Nephron progenitor cell (in vitro differentiated cells): Measurements from ENCODE around the gene HLF.

Experiments
- DNase-seq: peaks from one replicate; pipeline ENCODE4 v3.0.0; 2021
- H3K27ac Mint-ChIP-seq: 2 replicates; pipeline ENCODE4 v1.8.0; 2021; ENCODE audit warnings: mild to moderate bottlenecking, moderate library complexity, mixed read lengths
- H3K27me3 Mint-ChIP-seq: 2 replicates; pipeline ENCODE4 v1.8.0; 2021; ENCODE audit warnings: mild to moderate bottlenecking, low read depth, mixed read lengths; ENCODE audit not compliant: poor library complexity
- H3K36me3 Mint-ChIP-seq: 2 replicates; pipeline ENCODE4 v1.8.0; 2021; ENCODE audit warnings: low read depth, mixed read lengths
- H3K4me1 Mint-ChIP-seq: 2 replicates; pipeline ENCODE4 v1.8.0; 2021; ENCODE audit warnings: mixed read lengths
- H3K4me3 Mint-ChIP-seq: 2 replicates; pipeline ENCODE4 v1.8.0; 2021; ENCODE audit warnings: mild to moderate bottlenecking, moderate library complexity, mixed read lengths
- H3K9me3 Mint-ChIP-seq: 2 replicates; pipeline ENCODE4 v1.8.0; 2021; ENCODE audit warnings: mild to moderate bottlenecking, moderate library complexity, mixed read lengths
- CTCF ChIP-seq: fragments of 200-600 bp; sonication (generic); IDR thresholded peaks from 2 replicates; pipeline ENCODE4 v1.5.0; 2021; ENCODE audit warnings: antibody characterized with exemption

The HLF gene

GRCh38 chr17:55264645-55265298 is at the start of gene HLF:
Gene HLF, plus strand, starts transcription at chr17:55264960. Its CDS starts 525 bp downstream, at chr17:55265485.
- no peak for TF ChIP-seq CTCF
- Mint-ChIP-seq H3K36me3 (no peaks in the 10 kb centered on the region), H3K27ac (no peak within 1 kb of the TSS), H3K4me3 (peak within 1 kb of the TSS; percentile 73), H3K9me3 (peaks cover 17% of the 10 kb centered on the region), H3K4me1 (peaks cover 13% of the 10 kb centered on the region), H3K27me3 (peaks cover 97% of the 10 kb centered on the region)
- peak; percentile 75 for DNase-seq

GRCh38 chr17:55215711-55216110 is 49.0 kb upstream of the HLF start:
- Mint-ChIP-seq H3K9me3 (peaks cover 10% of the 10 kb centered on the region), H3K27ac (no peak overlapping the region), H3K4me3 (no peak overlapping the region), H3K27me3 (peaks cover 13% of the 10 kb centered on the region), H3K36me3 (no peaks in the 10 kb centered on the region), H3K4me1 (no peaks in the 10 kb centered on the region)
- TF ChIP-seq CTCF, result no peak
- DNase-seq, result no peak

GRCh38 chr17:55216888-55217287 is 47.9 kb upstream of the HLF start:
- TF ChIP-seq CTCF, result no peak
- H3K9me3 Mint-ChIP-seq, result peaks cover 10% of the 10 kb centered on the region
- peaks cover 13% of the 10 kb centered on the region for H3K27me3 Mint-ChIP-seq
- DNase-seq, result no peak
- H3K4me1 Mint-ChIP-seq, result no peaks in the 10 kb centered on the region
- H3K36me3 Mint-ChIP-seq, result no peaks in the 10 kb centered on the region
- H3K4me3 Mint-ChIP-seq, result no peak overlapping the region
- H3K27ac Mint-ChIP-seq, result no peak overlapping the region

GRCh38 chr17:55219459-55219858 is 45.3 kb upstream of the HLF start:
- Mint-ChIP-seq H3K27me3 (peaks cover 14% of the 10 kb centered on the region), H3K4me3 (no peak overlapping the region), H3K4me1 (no peaks in the 10 kb centered on the region), H3K27ac (no peak overlapping the region), H3K9me3 (peaks cover 10% of the 10 kb centered on the region), H3K36me3 (no peaks in the 10 kb centered on the region)
- no peak for DNase-seq
- no peak for TF ChIP-seq CTCF

- Mint-ChIP-seq H3K4me3 (no peak overlapping the region), H3K27ac (no peak overlapping the region), H3K36me3 (no peaks in the 10 kb centered on the region), H3K27me3 (peaks cover 18% of the 10 kb centered on the region), H3K4me1 (no peaks in the 10 kb centered on the region), H3K9me3 (peaks cover 10% of the 10 kb centered on the region)
- no peak for DNase-seq
- TF ChIP-seq CTCF, result no peak
Measured at GRCh38 chr17:55219934-55220333, 44.8 kb upstream of the HLF start.

- DNase-seq, result no peak
- Mint-ChIP-seq H3K9me3 (no peaks in the 10 kb centered on the region), H3K27ac (no peak overlapping the region), H3K4me3 (no peak overlapping the region), H3K4me1 (no peaks in the 10 kb centered on the region), H3K36me3 (no peaks in the 10 kb centered on the region), H3K27me3 (peaks cover 13% of the 10 kb centered on the region)
- TF ChIP-seq CTCF, result no peak
Measured at GRCh38 chr17:55223524-55223923, 41.2 kb upstream of the HLF start.
